Stimulated activated CD8-positive, alpha-beta memory T cell treated with anti-CD3 and anti-CD28 coated beads, Interleukin-4, amount 100 ng/mL, for 4 hours (primary cell): ENCODE measurements around the gene TRPC4AP.

Experiments used
- DNase-seq, 2 donors: peaks; one replicate each; pipeline ENCODE4 v3.0.0-alpha.2; 2020; ENCODE audit warnings: low read depth in 2 of 2, low spot score in 1 of 2

The TRPC4AP gene

GRCh38 chr20:34989670-34990069, 102.9 kb downstream of the TRPC4AP start:
- no peak for DNase-seq

- DNase-seq, result no peak
These were observed 103.5 kb downstream of the TRPC4AP start for GRCh38 chr20:34989118-34989517.

DNA sequence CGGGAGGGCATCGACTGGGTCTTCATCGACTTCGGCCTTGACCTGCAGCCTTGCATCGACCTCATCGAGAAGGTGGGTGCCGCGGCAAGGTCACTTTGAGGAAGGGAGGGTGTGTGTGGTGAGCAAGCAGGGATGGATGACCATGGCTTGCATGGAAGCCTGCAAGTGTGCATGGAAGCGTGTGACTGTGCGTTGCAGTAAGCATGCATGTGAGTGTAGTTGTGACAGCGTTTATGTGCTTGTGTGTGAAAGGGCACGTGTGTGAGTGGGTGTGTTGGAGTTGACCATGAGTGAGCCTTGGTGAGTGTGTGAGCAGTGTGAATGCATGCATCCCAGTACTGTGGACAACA, 104.4 kb downstream of the TRPC4AP start:
- DNase-seq, result no peak

DNA sequence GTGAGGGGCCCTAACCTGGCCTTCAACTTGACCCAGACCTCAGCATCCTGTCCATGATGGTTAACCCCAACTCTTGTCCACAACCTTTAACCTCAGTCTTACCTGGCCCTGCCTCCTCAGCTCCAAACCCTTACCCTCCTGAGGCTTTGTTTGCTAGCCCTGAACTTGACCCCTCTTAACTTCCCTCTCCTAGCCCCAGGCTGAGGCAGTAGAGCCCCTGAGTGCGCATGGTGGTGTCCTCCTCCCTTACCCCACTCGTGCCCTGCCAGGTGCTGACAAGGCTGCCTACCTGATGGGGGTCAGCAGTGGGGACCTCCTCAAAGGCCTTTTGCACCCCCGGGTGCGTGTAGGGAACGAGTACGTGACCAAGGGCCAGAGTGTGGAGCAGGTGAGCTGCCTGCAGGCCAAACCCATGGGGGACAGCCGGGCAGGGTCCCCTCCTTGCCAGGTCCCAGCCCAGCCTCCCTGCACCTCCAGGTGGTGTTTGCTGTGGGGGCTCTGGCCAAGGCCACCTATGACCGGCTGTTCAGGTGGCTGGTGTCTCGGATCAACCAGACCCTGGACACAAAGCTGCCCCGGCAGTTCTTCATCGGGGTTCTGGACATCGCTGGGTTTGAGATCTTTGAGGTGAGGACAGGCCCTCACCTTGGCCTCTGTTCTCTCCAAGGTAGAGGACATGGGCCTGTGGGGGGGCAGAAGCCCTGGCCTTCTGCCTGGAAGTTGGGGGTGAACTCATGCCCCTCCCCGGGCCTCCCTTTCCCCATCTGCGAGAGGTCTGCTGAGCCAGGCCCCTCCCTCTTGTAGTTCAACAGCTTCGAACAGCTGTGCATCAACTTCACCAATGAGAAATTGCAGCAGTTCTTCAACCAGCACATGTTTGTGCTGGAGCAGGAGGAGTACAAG, 105.1 kb downstream of the TRPC4AP start:
- DNase-seq, result no peak

GRCh38 chr20:34986311-34987287, 106.0 kb downstream of the TRPC4AP start:
- no peak for DNase-seq

- no peak for DNase-seq
These were observed 106.9 kb downstream of the TRPC4AP start for GRCh38 chr20:34985461-34986310.

- no peak for DNase-seq
These were observed 107.8 kb downstream of the TRPC4AP start for GRCh38 chr20:34984756-34985261.

DNA sequence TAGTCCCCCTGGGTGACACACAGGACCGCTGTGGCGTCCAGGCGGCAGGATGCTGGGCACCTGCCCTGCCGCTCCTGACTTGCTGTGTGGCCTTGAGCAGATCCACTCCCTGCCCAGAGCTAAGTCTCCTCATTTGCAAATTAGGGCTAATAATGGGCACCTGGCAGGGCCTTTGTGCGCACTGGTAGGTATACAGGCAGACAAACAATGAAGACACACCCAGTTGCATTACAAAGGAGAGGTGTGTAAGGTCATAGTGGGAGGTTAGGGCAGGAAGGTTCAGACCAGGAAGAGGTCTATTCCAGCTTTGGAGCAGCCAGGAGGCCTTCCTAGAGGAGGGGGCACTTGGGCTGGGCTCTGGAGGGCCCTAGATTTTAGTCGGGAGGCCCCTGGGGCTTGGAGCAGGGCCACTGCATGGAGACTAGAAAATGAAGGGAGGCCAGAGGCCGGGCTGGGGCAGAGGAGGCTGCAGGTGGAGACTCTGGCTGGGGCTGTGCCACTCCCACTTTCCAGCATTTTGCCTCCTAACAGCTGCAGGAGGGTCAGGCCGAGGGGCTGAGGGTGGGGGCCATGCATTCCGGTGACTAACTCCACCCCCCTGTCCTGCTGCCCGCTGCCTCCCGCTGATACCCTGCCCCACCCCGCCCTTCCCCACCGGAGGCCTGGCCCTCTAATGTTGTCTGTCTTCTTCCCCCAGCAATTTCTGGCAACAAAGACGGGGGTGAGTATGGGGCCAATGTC, 108.4 kb downstream of the TRPC4AP start:
- DNase-seq, result no peak

- no peak for DNase-seq
These were observed 109.4 kb downstream of the TRPC4AP start for GRCh38 chr20:34983089-34983820.

GRCh38 chr20:34982270-34983088, 110.1 kb downstream of the TRPC4AP start:
- no peak for DNase-seq

GRCh38 chr20:34980543-34981233, 111.9 kb downstream of the TRPC4AP start:
- no peak for DNase-seq

GRCh38 chr20:34979366-34980153, 113.0 kb downstream of the TRPC4AP start:
- no peak for DNase-seq

GRCh38 chr20:34978092-34978744, 114.4 kb downstream of the TRPC4AP start:
- no peak for DNase-seq

GRCh38 chr20:34977365-34978091, 115.1 kb downstream of the TRPC4AP start:
- DNase-seq, result no peak

- DNase-seq, result no peak
These were observed 116.3 kb downstream of the TRPC4AP start for GRCh38 chr20:34976286-34976685.

- no peak for DNase-seq
These were observed 118.4 kb downstream of the TRPC4AP start for GRCh38 chr20:34974246-34974645.
